ENCODE measurements around the gene SRPK2. TPM values are rescaled to one million over a fixed set of nuclear protein-coding genes. Genes with fewer than 3 reads are reported as not detected.
"Not testable (repeated sequence)": the region's sequence is repeated elsewhere in the genome, so short reads cannot be mapped to it uniquely, and the experiment has no call there.

Gene SRPK2
- total RNA-seq, 4 donors from 2014 or later: 41.0 to 87.1 (median 67.1) TPM

GRCh38 chr7:105305633-105306032 is 83.1 kb downstream of the SRPK2 start:
- WGBS, 2 donors: 95 to 98% methylated on average over 2 of the region's 2 CpGs
- intact Hi-C loops (cut with DNase I; ENCODE audit: low total_unique reads): loop anchor here (2.0 kb wide), 1 partner anchor 253 kb away; no protein-coding TSS in a partner anchor
- H3K4me3 ChIP-seq (ENCODE audit: low read depth, poor library complexity, severe bottlenecking): no peak overlapping the region
- no peak for DNase-seq (ENCODE audit: low spot score in 2 of 2)
- no peak for TF ChIP-seq CTCF (IDR thresholded peaks at IDR 0.05)
- no peak for TF ChIP-seq POLR2A (IDR thresholded peaks at IDR 0.05)

GRCh38 chr7:105304040-105304895 is 84.5 kb downstream of the SRPK2 start:
- DNase-seq (ENCODE audit: low spot score in 2 of 2): no peak
- intact Hi-C loops (cut with DNase I; ENCODE audit: low total_unique reads): no loop called here
- TF ChIP-seq CTCF (IDR thresholded peaks at IDR 0.05) (no peak), POLR2A (IDR thresholded peaks at IDR 0.05) (no peak)
- 21 to 29% methylated on average over 5 of the region's 5 CpGs for WGBS, 2 donors
- no peak overlapping the region for H3K4me3 ChIP-seq (ENCODE audit: low read depth, poor library complexity, severe bottlenecking)

GRCh38 chr7:105300587-105300986 is 88.1 kb downstream of the SRPK2 start:
- DNase-seq (ENCODE audit: low spot score in 2 of 2); H3K4me3 ChIP-seq (ENCODE audit: low read depth, poor library complexity, severe bottlenecking); intact Hi-C loops (cut with DNase I; ENCODE audit: low total_unique reads): not testable (repeated sequence)
- 78 to 90% methylated on average over 6 of the region's 6 CpGs for WGBS, 2 donors

GRCh38 chr7:105298439-105298894 is 90.3 kb downstream of the SRPK2 start:
- intact Hi-C loops (cut with DNase I; ENCODE audit: low total_unique reads): no loop called here

GRCh38 chr7:105297985-105298384 is 90.7 kb downstream of the SRPK2 start:
- WGBS, 2 donors: 87 to 91% methylated on average over 2 of the region's 2 CpGs
- DNase-seq (ENCODE audit: low spot score in 2 of 2): no peak
- intact Hi-C loops (cut with DNase I; ENCODE audit: low total_unique reads): no loop called here
- no peak for TF ChIP-seq POLR2A (IDR thresholded peaks at IDR 0.05)
- no peak for TF ChIP-seq CTCF (IDR thresholded peaks at IDR 0.05)
- no peak overlapping the region for H3K4me3 ChIP-seq (ENCODE audit: low read depth, poor library complexity, severe bottlenecking)

More at GRCh38 chr7:105298439-105298894, 90.3 kb downstream of the SRPK2 start:
- DNase-seq (ENCODE audit: low spot score in 2 of 2): no peak
- no peak for TF ChIP-seq POLR2A (IDR thresholded peaks at IDR 0.05)
- TF ChIP-seq CTCF (IDR thresholded peaks at IDR 0.05): no peak
- H3K4me3 ChIP-seq (ENCODE audit: low read depth, poor library complexity, severe bottlenecking): no peak overlapping the region
- WGBS, 2 donors: 95 to 100% methylated on average over 4 of the region's 4 CpGs

- no peak for TF ChIP-seq CTCF (IDR thresholded peaks at IDR 0.05)
- TF ChIP-seq POLR2A (IDR thresholded peaks at IDR 0.05): no peak
- 95 to 96% methylated on average over 5 of the region's 5 CpGs for WGBS, 2 donors
- H3K4me3 ChIP-seq (ENCODE audit: low read depth, poor library complexity, severe bottlenecking): no peak overlapping the region
- no peak for DNase-seq (ENCODE audit: low spot score in 2 of 2)
- intact Hi-C loops (cut with DNase I; ENCODE audit: low total_unique reads): no loop called here
Observed at GRCh38 chr7:105297309-105297708, 91.4 kb downstream of the SRPK2 start.
